Uterus (tissue), 4 donors: Measurements from ENCODE around the gene TNRC6C. TPM values are rescaled to one million over a fixed set of nuclear protein-coding genes. Genes with fewer than 3 reads are reported as not detected.

Source experiments
- DNase-seq, 2 donors: peaks; one replicate each; pipeline ENCODE4 v3.0.0-alpha.2; 2019 to 2020
- H3K27ac ChIP-seq, 2 donors: fragments of 200-600 bp; sonication (generic); 1 replicate in 1 of 2; 2 replicates in 1 of 2; pipeline ENCODE4 v1.5.1; 2016 to 2018
- H3K27me3 ChIP-seq, 2 donors: fragments of 200-600 bp; sonication (generic); one replicate each; pipeline ENCODE4 v1.5.1; 2018 to 2019; ENCODE audit warnings: control low read depth in 1 of 2
- H3K36me3 ChIP-seq, 2 donors: fragments of 200-600 bp; sonication (generic); one replicate each; pipeline ENCODE4 v1.5.1; 2019; ENCODE audit warnings: control low read depth in 1 of 2
- H3K4me1 ChIP-seq, 2 donors: fragments of 200-600 bp; sonication (generic); one replicate each; pipeline ENCODE4 v1.5.1; 2018 to 2019; ENCODE audit warnings: control low read depth in 1 of 2
- H3K4me3 ChIP-seq, 2 donors: fragments of 200-600 bp; sonication (generic); 1 replicate in 1 of 2; 2 replicates in 1 of 2; pipeline ENCODE4 v1.5.1; 2018 to 2019; ENCODE audit warnings: mild to moderate bottlenecking in 1 of 2
- H3K9me3 ChIP-seq, 2 donors: fragments of 200-600 bp; sonication (generic); one replicate each; pipeline ENCODE4 v1.5.1; 2019; ENCODE audit warnings: control low read depth in 1 of 2
- CTCF ChIP-seq, 4 experiments: fragments of 200-600 bp in 2 of 4; fragments of 450-650 bp in 2 of 4; sonication (generic) in 2 of 4; IDR thresholded peaks; one replicate each; pipeline ENCODE4 v1.5.1; 2016 to 2019; ENCODE audit warnings: antibody characterized with exemption in 4 of 4, mild to moderate bottlenecking in 2 of 4, moderate library complexity in 1 of 4
- POLR2A ChIP-seq, 2 donors: fragments of 450-650 bp; IDR thresholded peaks; one replicate each; pipeline ENCODE4 v1.6.1; 2016; ENCODE audit warnings: antibody characterized with exemption in 2 of 2, mild to moderate bottlenecking in 1 of 2, moderate library complexity in 1 of 2
- intact Hi-C: fragments of 100-400 bp; cut with DNase I; formaldehyde crosslinking; loops from one replicate; pipeline ENCODE4 v1.15.1; 2023; ENCODE audit warnings: low total_unique reads
- total RNA-seq, 4 donors: library from RNA; depleted of rRNA in 3 of 4; stranded (reverse); fragments of >200 nt in 3 of 4; gene quantifications; one replicate each; pipeline versions ENCODE4 v1.1.0 to v1.2.4, GENCODE V29; 2014 to 2023
- donor health status: DM: yes; HTN: yes; CAD: no.

The TNRC6C gene
- total RNA-seq, 4 donors from 2014 or later: 4.6 to 68.0 (median 11.8) TPM

GRCh38 chr17:78133179-78133951, 174.9 kb downstream of the TNRC6C start:
- TF ChIP-seq POLR2A (IDR thresholded peaks at IDR 0.05) (no peak), CTCF (IDR thresholded peaks at IDR 0.05) (no peak)
- intact Hi-C loops: no loop called here
- Histone ChIP-seq H3K9me3 (no peaks in the 10 kb centered on the region), H3K27me3 (peaks cover 0 to 2% of the 10 kb centered on the region in 2 donors), H3K27ac (no peak overlapping the region), H3K4me1 (peaks cover 0 to 8% of the 10 kb centered on the region in 2 donors), H3K4me3 (no peak overlapping the region), H3K36me3 (no peaks in the 10 kb centered on the region)
- no peak for DNase-seq

DNA sequence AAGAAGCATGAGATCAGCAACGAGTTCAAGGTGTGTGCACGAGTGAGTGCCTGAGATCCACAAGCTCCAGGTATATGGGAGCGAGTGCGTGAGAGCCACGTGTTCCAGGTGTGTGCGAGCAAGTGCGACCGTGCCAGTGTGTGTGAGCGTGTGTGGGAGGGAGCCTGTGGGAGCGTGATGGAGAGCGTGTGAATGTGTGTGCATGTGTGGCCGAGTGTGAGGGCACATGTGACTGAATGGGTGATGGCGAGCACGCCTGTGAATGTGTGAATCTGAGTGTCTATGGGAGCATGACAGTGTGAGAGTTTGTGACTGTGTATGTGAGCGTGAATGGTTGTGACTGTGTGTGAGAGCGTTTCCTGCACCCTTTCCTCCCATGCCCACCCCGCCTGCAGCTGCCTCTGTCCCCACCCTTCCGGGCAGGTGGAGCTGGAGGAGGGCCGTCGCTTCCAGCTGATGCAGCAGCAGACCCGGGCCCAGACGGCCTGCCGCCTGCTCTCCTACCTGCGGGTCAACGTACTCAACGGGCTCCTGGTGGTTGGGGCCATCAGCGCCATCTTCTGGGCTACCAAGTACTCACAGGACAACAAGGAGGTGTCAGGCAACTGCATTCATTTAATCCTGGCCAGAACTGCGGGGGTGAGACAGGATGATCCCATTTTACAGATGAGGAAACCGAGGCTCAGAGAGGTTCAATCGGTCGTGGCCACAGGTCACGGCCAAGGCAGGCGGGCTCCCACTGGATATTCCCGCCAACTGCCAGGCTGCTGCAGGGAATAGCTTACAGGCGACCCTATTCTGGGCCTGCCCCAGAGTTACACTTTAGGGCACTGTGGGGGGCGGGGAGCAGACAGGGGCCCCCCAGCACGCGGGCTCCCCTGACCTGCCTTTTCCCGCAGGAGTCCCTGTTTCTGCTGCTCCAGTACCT, 175.7 kb downstream of the TNRC6C start:
- intact Hi-C loops: no loop called here
- H3K4me3 ChIP-seq: no peak overlapping the region
- H3K36me3 ChIP-seq: no peaks in the 10 kb centered on the region
- no peak overlapping the region for H3K27ac ChIP-seq
- DNase-seq: no peak
- peaks cover 0 to 1% of the 10 kb centered on the region in 2 donors for H3K4me1 ChIP-seq
- H3K9me3 ChIP-seq: no peaks in the 10 kb centered on the region
- no peaks in the 10 kb centered on the region for H3K27me3 ChIP-seq
- TF ChIP-seq CTCF (IDR thresholded peaks at IDR 0.05) (peak in 3 of 4 experiments; percentile 7 to 39 (median 31)), POLR2A (IDR thresholded peaks at IDR 0.05) (no peak)

- Histone ChIP-seq H3K27ac (no peak overlapping the region), H3K4me3 (no peak overlapping the region), H3K4me1 (no peaks in the 10 kb centered on the region), H3K9me3 (no peaks in the 10 kb centered on the region), H3K36me3 (no peaks in the 10 kb centered on the region), H3K27me3 (no peaks in the 10 kb centered on the region)
- no peak for TF ChIP-seq CTCF (IDR thresholded peaks at IDR 0.05)
- no peak for DNase-seq
- intact Hi-C loops: no loop called here
Observed at GRCh38 chr17:78134899-78135385, 176.4 kb downstream of the TNRC6C start.

DNA sequence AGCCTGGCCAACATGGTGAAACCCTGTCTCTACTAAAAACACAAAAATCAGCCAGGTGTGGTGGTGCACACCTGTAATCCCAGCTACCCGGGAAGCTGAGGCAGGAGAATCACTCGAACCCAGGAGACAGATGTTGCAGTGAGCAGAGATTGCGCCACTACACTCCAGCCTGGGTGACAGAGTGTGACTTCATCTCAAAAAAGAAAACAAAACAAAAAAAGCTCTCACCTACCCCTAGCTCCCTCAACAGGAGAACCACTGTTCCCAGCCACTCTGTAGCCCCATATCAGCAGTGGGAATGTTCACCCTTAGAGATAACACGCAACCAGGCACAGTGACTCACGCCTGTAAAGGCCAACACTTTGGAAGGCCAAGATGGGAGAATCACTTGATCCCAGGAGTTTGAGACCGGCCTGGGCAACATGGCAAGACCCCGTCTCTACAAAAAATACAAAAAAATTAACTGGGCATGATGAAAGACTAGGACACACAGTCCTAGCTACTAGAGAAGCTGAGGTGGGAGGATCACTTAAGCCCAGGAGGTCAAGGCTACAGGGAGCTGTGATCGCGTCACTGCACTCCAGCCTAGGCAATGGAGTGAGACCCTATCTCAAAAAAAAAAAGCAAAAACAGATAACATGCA, 177.5 kb downstream of the TNRC6C start:
- intact Hi-C loops: no loop called here
- H3K4me1 ChIP-seq: no peaks in the 10 kb centered on the region
- no peaks in the 10 kb centered on the region for H3K27me3 ChIP-seq
- H3K9me3 ChIP-seq: no peaks in the 10 kb centered on the region
- TF ChIP-seq CTCF (IDR thresholded peaks at IDR 0.05): no peak
- TF ChIP-seq POLR2A (IDR thresholded peaks at IDR 0.05): no peak
- no peak overlapping the region for H3K4me3 ChIP-seq
- H3K27ac ChIP-seq: no peak overlapping the region
- no peaks in the 10 kb centered on the region for H3K36me3 ChIP-seq
- no peak for DNase-seq
